ENCODE data around the gene RECK. TPM values are rescaled to one million over a fixed set of nuclear protein-coding genes. Genes with fewer than 3 reads are reported as not detected.
A peak's percentile ranks its signal among the peaks of the same experiment; 100 is the strongest.

RECK gene
- total RNA-seq, 4 donors from 2014 or later: 7.1 to 20.0 (median 18.6) TPM

GRCh38 chr9:36006549-36007315 lies 30.0 kb upstream of the RECK start:
- TF ChIP-seq POLR2A (IDR thresholded peaks at IDR 0.05) (no peak), CTCF (IDR thresholded peaks at IDR 0.05) (no peak)
- Histone ChIP-seq H3K4me1 (no peaks in the 10 kb centered on the region), H3K27ac (no peak overlapping the region), H3K27me3 (no peaks in the 10 kb centered on the region), H3K36me3 (no peaks in the 10 kb centered on the region), H3K9me3 (no peaks in the 10 kb centered on the region), H3K4me3 (replicated peaks in 1 of 3) (no peak overlapping the region)
- no peak for DNase-seq
- 87% methylated on average over 3 of the region's 3 CpGs for WGBS, 2 donors
- intact Hi-C loops (cut with DNase I): no loop called here

- Histone ChIP-seq H3K27ac (no peak overlapping the region), H3K36me3 (no peaks in the 10 kb centered on the region), H3K27me3 (no peaks in the 10 kb centered on the region), H3K9me3 (no peaks in the 10 kb centered on the region), H3K4me3 (replicated peaks in 1 of 3) (no peak overlapping the region), H3K4me1 (no peaks in the 10 kb centered on the region)
- intact Hi-C loops (cut with DNase I): no loop called here
- 74 to 91% methylated on average over 1 of the region's 1 CpG for WGBS, 2 donors
- no peak for TF ChIP-seq CTCF (IDR thresholded peaks at IDR 0.05)
- TF ChIP-seq POLR2A (IDR thresholded peaks at IDR 0.05): no peak
- DNase-seq: no peak
These were observed 29.4 kb upstream of the RECK start for GRCh38 chr9:36007316-36007708.

GRCh38 chr9:36007852-36008251 lies 28.9 kb upstream of the RECK start:
- WGBS, 2 donors: 90 to 91% methylated on average over 2 of the region's 2 CpGs
- intact Hi-C loops (cut with DNase I): no loop called here

GRCh38 chr9:36008774-36009300 lies 27.9 kb upstream of the RECK start:
- DNase-seq: peak; percentile 56 to 57
- WGBS, 2 donors: 16 to 17% methylated on average over 11 of the region's 11 CpGs
- H3K4me3 ChIP-seq (replicated peaks in 1 of 3): no peak overlapping the region

More at GRCh38 chr9:36007852-36008251, 28.9 kb upstream of the RECK start:
- no peaks in the 10 kb centered on the region for H3K36me3 ChIP-seq
- no peak overlapping the region for H3K27ac ChIP-seq
- no peak overlapping the region for H3K4me3 ChIP-seq (replicated peaks in 1 of 3)
- H3K4me1 ChIP-seq: no peaks in the 10 kb centered on the region
- TF ChIP-seq POLR2A (IDR thresholded peaks at IDR 0.05): no peak
- H3K9me3 ChIP-seq: no peaks in the 10 kb centered on the region
- DNase-seq: no peak
- H3K27me3 ChIP-seq: no peaks in the 10 kb centered on the region

GRCh38 chr9:36011379-36011778 lies 25.3 kb upstream of the RECK start:
- no peak overlapping the region for H3K27ac ChIP-seq
- DNase-seq: no peak
- no peaks in the 10 kb centered on the region for H3K27me3 ChIP-seq
- no peak for TF ChIP-seq POLR2A (IDR thresholded peaks at IDR 0.05)
- TF ChIP-seq CTCF (IDR thresholded peaks at IDR 0.05): no peak
- no peaks in the 10 kb centered on the region for H3K36me3 ChIP-seq
- intact Hi-C loops (cut with DNase I): no loop called here
- no peaks in the 10 kb centered on the region for H3K9me3 ChIP-seq
- no peak overlapping the region for H3K4me3 ChIP-seq (replicated peaks in 1 of 3)
- H3K4me1 ChIP-seq: no peaks in the 10 kb centered on the region
- 65 to 71% methylated on average over 3 of the region's 3 CpGs for WGBS, 2 donors

More at GRCh38 chr9:36008774-36009300, 27.9 kb upstream of the RECK start:
- Histone ChIP-seq H3K27ac (no peak overlapping the region), H3K27me3 (no peaks in the 10 kb centered on the region), H3K9me3 (no peaks in the 10 kb centered on the region), H3K4me1 (no peaks in the 10 kb centered on the region), H3K36me3 (no peaks in the 10 kb centered on the region)
- TF ChIP-seq CTCF (IDR thresholded peaks at IDR 0.05) (peak; percentile 54 to 98 (median 98)), POLR2A (IDR thresholded peaks at IDR 0.05) (no peak)
- intact Hi-C loops (cut with DNase I): no loop called here
